Measurements from ENCODE around the gene HDGF. TPM values are rescaled to one million over a fixed set of nuclear protein-coding genes. Genes with fewer than 3 reads are reported as not detected.

The HDGF gene
- total and polyA plus RNA-seq, 8 donors, result 43.5 to 112 (median 66.0) TPM

GRCh38 chr1:156707417-156708217 is 43.9 kb downstream of the HDGF start:
- intact Hi-C loops (cut with DNase I), result no loop called here
- no peaks in the 10 kb centered on the region for H3K36me3 ChIP-seq
- TF ChIP-seq CTCF (IDR thresholded peaks at IDR 0.05), result no peak
- 66 to 70% methylated on average over 8 of the region's 8 CpGs for WGBS, 2 donors
- peaks cover 0 to 6% (median 0%) of the 10 kb centered on the region in 4 donors for H3K27me3 ChIP-seq
- H3K4me1 ChIP-seq, result peaks cover 9 to 22% (median 17%) of the 10 kb centered on the region in 3 donors
- no peak for DNase-seq
- ATAC-seq, result no peak
- H3K9me3 ChIP-seq, result no peaks in the 10 kb centered on the region
- no peak overlapping the region for H3K27ac ChIP-seq
- no peak for FAIRE-seq
- H3K4me3 ChIP-seq, result no peak overlapping the region

GRCh38 chr1:156706657-156707416 is 44.6 kb downstream of the HDGF start:
- no peak for FAIRE-seq
- Histone ChIP-seq H3K4me1 (peaks cover 9 to 22% (median 17%) of the 10 kb centered on the region in 3 donors), H3K27ac (no peak overlapping the region), H3K9me3 (no peaks in the 10 kb centered on the region), H3K4me3 (peak overlapping the region; percentile 7 to 48 (median 26)), H3K36me3 (no peaks in the 10 kb centered on the region), H3K27me3 (peaks cover 0 to 6% (median 0%) of the 10 kb centered on the region in 4 donors)
- no peak for TF ChIP-seq CTCF (IDR thresholded peaks at IDR 0.05)
- DNase-seq, result peak in 4 of 6 donors; percentile 41 to 66 (median 50)
- 17 to 18% methylated on average over 26 to 29 of the region's 29 CpGs for WGBS, 2 donors
- peak; percentile 20 to 57 (median 30) for ATAC-seq
- intact Hi-C loops (cut with DNase I), result no loop called here

- intact Hi-C loops (cut with DNase I), result no loop called here
- peak; percentile 37 to 84 (median 63) for DNase-seq
- ATAC-seq, result peak; percentile 64 to 75 (median 70)
- Histone ChIP-seq H3K9me3 (no peaks in the 10 kb centered on the region), H3K36me3 (no peaks in the 10 kb centered on the region), H3K4me3 (peak overlapping the region; percentile 7 to 48 (median 26)), H3K27me3 (peaks cover 0 to 6% (median 0%) of the 10 kb centered on the region in 4 donors), H3K27ac (no peak overlapping the region), H3K4me1 (peaks cover 9 to 22% (median 17%) of the 10 kb centered on the region in 3 donors)
- FAIRE-seq, result no peak
- WGBS, 2 donors, result 2% methylated on average over 44 to 45 of the region's 45 CpGs
- TF ChIP-seq CTCF (IDR thresholded peaks at IDR 0.05), result peak; percentile 57 to 73 (median 64)
Measured at GRCh38 chr1:156705918-156706656, 45.4 kb downstream of the HDGF start.

- DNase-seq (peak in 3 of 6 donors; percentile 57 to 83 (median 75)), FAIRE-seq (no peak), ATAC-seq (peak; percentile 15 to 36 (median 27))
- Histone ChIP-seq H3K27ac (no peak within 1 kb of the TSS), H3K27me3 (peaks cover 0 to 6% (median 0%) of the 10 kb centered on the region in 4 donors), H3K4me3 (peak within 1 kb of the TSS; percentile 7 to 48 (median 26)), H3K9me3 (no peaks in the 10 kb centered on the region), H3K36me3 (no peaks in the 10 kb centered on the region), H3K4me1 (peaks cover 9 to 22% (median 17%) of the 10 kb centered on the region in 3 donors)
- intact Hi-C loops (cut with DNase I), result no loop called here
- TF ChIP-seq CTCF (IDR thresholded peaks at IDR 0.05), result no peak
- WGBS, 2 donors, result 1% methylated on average over 41 to 42 of the region's 42 CpGs
Measured at GRCh38 chr1:156705321-156705917, 46.1 kb downstream of the HDGF start, which contains the start of gene CRABP2. TSS of gene CRABP2 (minus strand) at chr1:156705583. CDS start at chr1:156705446, 137 bp downstream.
